Smooth muscle cell (in vitro differentiated cells): ENCODE measurements around the gene IDH2. TPM values are rescaled to one million over a fixed set of nuclear protein-coding genes. Genes with fewer than 3 reads are reported as not detected.

Experiments
- DNase-seq: peaks from one replicate; lab custom pipeline; 2025; ENCODE audit not compliant: unreplicated experiment; lab: John Stamatoyannopoulos, UW
- H2AFZ ChIP-seq: fragments of 200-600 bp; sonication (generic); 2 replicates; pipeline ENCODE4 v1.6.0; 2016; ENCODE audit warnings: antibody characterized with exemption, low read depth, mild to moderate bottlenecking
- H3F3A ChIP-seq: fragments of 200-600 bp; sonication (generic); 2 replicates; pipeline ENCODE4 v1.6.0; 2017; ENCODE audit warnings: antibody characterized with exemption, low read depth
- H3K27ac ChIP-seq: fragments of 200-600 bp; sonication (generic); 2 replicates; pipeline ENCODE4 v1.5.1; 2016; ENCODE audit warnings: low read depth, mild to moderate bottlenecking
- H3K27me3 ChIP-seq: fragments of 200-600 bp; sonication (generic); 2 replicates; pipeline ENCODE4 v1.6.1; 2016; ENCODE audit warnings: low read depth, mild to moderate bottlenecking
- H3K36me3 ChIP-seq: fragments of 200-600 bp; sonication (generic); 2 replicates; pipeline ENCODE4 v1.5.1; 2016; ENCODE audit warnings: low read depth
- H3K4me1 ChIP-seq: fragments of 200-600 bp; sonication (generic); 2 replicates; pipeline ENCODE4 v1.5.1; 2016; ENCODE audit warnings: low read depth
- H3K4me2 ChIP-seq: fragments of 200-600 bp; sonication (generic); 2 replicates; pipeline ENCODE4 v1.6.0; 2016; ENCODE audit warnings: mild to moderate bottlenecking
- H3K4me3 ChIP-seq: fragments of 200-600 bp; sonication (generic); 2 replicates; pipeline ENCODE4 v1.5.1; 2016; ENCODE audit warnings: mild to moderate bottlenecking
- H3K79me2 ChIP-seq: fragments of 200-600 bp; sonication (generic); 2 replicates; pipeline ENCODE4 v1.6.0; 2016; ENCODE audit warnings: low read depth, mild to moderate bottlenecking
- H3K9ac ChIP-seq: fragments of 200-600 bp; sonication (generic); 2 replicates; pipeline ENCODE4 v1.6.0; 2016; ENCODE audit warnings: low read depth
- H3K9me3 ChIP-seq: fragments of 200-600 bp; sonication (generic); replicated peaks from 2 replicates; pipeline ENCODE4 v1.5.1; 2016; ENCODE audit warnings: low read depth
- H4K20me1 ChIP-seq: fragments of 200-600 bp; sonication (generic); 2 replicates; pipeline ENCODE4 v1.6.0; 2016; ENCODE audit warnings: low read depth
- WGBS: methylation state at CpG from one replicate; pipeline ENCODE4 v1.1.7; 2016; ENCODE audit warnings: low lambda C conversion rate; 5-methylcytosine and 5-hydroxymethylcytosine counted together
- polyA plus RNA-seq: library from polyadenylated mRNA; unstranded; fragments of >200 nt; fragmentation: Nextera tagmentation; extraction: Ambion mirVana; gene quantifications from 2 replicates; pipeline ENCODE4 v1.2.1, GENCODE V29; 2016
- total RNA-seq: library from RNA; depleted of rRNA; stranded (reverse); fragments of >200 nt; gene quantifications from 2 replicates; pipeline ENCODE4 v1.2.3, GENCODE V29; 2014
- TF ChIP-seq, protein P1 (sequence below): fragments of 200-600 bp; sonication (generic); IDR thresholded peaks from 2 replicates; pipeline ENCODE4 v1.5.1; 2017; ENCODE audit warnings: borderline replicate concordance, mild to moderate bottlenecking, antibody characterized with exemption; ENCODE audit not compliant: insufficient read depth, poor library complexity, severe bottlenecking

IDH2 gene
- total and polyA plus RNA-seq, 2 experiments from 2014 or later: 67.9 to 278 TPM

DNA sequence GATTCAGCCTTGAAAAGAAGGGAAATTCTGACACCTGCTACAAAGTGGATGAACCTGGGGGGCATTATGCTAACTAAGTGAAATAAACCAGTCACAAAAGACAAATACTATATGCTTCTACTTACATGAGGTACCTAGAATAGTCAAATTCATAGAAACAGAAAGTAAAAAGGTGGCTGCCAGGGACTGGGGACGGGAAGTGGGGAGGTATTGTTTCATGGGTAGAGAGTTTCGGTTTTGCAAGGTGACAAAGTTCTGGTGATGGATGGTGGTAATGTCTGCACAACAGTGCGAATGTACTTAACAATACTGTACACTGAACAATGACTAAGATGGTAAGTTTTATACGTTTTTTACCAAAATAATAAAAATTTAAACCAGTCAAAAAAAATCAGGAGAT, 4.8 kb downstream of the IDH2 start:
- Histone ChIP-seq H3K4me2 (peak overlapping the region; percentile 42), H3K4me3 (no peak overlapping the region), H4K20me1 (peaks cover 80% of the 10 kb centered on the region), H3F3A (peaks cover 11% of the 10 kb centered on the region), H3K27ac (peak overlapping the region; percentile 72), H3K9ac (no peak overlapping the region), H3K27me3 (no peaks in the 10 kb centered on the region), H3K4me1 (peaks cover 13% of the 10 kb centered on the region), H2AFZ (no peak overlapping the region), H3K9me3 (no peaks in the 10 kb centered on the region), H3K36me3 (no peaks in the 10 kb centered on the region), H3K79me2 (peaks cover 73% of the 10 kb centered on the region)
- DNase-seq: no peak
- TF ChIP-seq, protein P1, sequence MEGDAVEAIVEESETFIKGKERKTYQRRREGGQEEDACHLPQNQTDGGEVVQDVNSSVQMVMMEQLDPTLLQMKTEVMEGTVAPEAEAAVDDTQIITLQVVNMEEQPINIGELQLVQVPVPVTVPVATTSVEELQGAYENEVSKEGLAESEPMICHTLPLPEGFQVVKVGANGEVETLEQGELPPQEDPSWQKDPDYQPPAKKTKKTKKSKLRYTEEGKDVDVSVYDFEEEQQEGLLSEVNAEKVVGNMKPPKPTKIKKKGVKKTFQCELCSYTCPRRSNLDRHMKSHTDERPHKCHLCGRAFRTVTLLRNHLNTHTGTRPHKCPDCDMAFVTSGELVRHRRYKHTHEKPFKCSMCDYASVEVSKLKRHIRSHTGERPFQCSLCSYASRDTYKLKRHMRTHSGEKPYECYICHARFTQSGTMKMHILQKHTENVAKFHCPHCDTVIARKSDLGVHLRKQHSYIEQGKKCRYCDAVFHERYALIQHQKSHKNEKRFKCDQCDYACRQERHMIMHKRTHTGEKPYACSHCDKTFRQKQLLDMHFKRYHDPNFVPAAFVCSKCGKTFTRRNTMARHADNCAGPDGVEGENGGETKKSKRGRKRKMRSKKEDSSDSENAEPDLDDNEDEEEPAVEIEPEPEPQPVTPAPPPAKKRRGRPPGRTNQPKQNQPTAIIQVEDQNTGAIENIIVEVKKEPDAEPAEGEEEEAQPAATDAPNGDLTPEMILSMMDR: no peak
- 93% methylated on average over 4 of the region's 4 CpGs for WGBS

DNA sequence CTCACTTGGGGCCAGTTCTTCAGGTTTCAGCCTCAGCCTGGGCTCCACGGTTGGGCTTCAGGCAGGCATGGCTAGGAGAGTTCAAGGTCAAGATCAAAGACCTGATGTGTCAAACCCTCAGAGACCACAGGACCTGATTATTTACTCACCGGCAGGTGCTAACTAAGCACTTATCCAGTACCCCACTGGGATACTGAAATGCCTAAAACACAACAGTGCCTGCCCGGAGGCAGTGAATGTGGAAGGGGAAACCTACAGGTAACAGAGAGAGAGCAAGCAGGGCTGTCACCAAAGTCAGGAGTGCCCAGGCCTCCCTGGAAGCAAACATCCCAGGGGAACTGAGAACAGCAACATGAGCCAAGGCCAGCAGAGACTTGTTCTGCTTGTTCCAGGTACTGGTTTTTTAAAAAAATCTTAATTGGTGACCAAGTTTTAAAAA, 6.7 kb downstream of the IDH2 start:
- Histone ChIP-seq H3K4me2 (no peak overlapping the region), H3K9me3 (no peaks in the 10 kb centered on the region), H2AFZ (no peak overlapping the region), H3K27me3 (no peaks in the 10 kb centered on the region), H3K9ac (no peak overlapping the region), H4K20me1 (peaks cover 98% of the 10 kb centered on the region), H3K4me3 (no peak overlapping the region), H3K79me2 (peaks cover 66% of the 10 kb centered on the region), H3K4me1 (peaks cover 3% of the 10 kb centered on the region), H3K36me3 (no peaks in the 10 kb centered on the region), H3K27ac (peak overlapping the region; percentile 35), H3F3A (peaks cover 11% of the 10 kb centered on the region)
- TF ChIP-seq, protein P1: no peak
- DNase-seq: no peak
- 44% methylated on average over 3 of the region's 3 CpGs for WGBS

DNA sequence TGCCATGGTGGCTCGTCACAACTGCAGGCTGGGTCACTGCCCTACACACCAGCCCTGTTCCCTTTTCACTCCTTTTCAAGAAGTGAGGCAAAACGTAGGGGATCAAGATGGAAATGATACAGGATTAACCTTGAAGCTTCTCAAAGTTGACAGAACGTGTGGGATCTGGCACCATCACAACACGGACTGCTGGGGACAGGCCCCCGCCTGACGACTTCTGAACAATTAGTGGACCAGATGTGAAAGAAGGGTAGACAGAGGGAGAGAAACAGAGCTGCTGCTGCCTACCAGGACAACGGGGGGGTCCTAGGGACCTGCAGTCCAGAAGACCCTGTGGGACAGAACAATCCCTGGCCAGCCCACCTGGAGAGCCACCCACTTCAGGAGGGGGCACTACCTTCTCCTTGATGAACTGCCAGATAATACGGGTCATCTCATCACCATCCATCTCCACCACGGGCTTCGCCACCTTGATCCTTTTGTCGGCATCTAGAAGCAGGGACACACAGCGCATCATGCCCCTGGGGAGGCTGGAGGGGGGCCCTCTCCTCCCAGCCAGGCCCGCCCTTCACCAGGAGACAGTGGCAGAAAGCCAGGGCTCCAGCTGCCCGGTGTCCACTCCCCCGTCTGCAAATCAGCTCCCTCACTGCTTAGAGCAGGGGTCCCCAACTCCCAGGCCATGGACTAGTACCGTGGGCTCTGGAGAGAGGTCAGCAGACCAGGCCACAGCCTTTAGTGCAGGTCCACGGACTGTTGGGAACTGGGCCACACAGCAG, 10.9 kb downstream of the IDH2 start:
- Histone ChIP-seq H3K36me3 (no peaks in the 10 kb centered on the region), H2AFZ (no peak overlapping the region), H3K9ac (no peak overlapping the region), H3K4me1 (no peaks in the 10 kb centered on the region), H3K9me3 (no peaks in the 10 kb centered on the region), H3K27me3 (no peaks in the 10 kb centered on the region), H3K4me2 (no peak overlapping the region), H3K4me3 (no peak overlapping the region), H3K27ac (no peak overlapping the region), H3F3A (no peaks in the 10 kb centered on the region), H4K20me1 (peaks cover 91% of the 10 kb centered on the region), H3K79me2 (peaks cover 42% of the 10 kb centered on the region)
- TF ChIP-seq, protein P1: no peak
- WGBS: 97% methylated on average over 17 of the region's 17 CpGs
- no peak for DNase-seq
